NCI-H510A treated with DMSO at 0.1 percent for 48 hours (cell line): Measurements from ENCODE around the gene RERE.

ENCODE experiments used
- DNase-seq: peaks from one replicate; lab custom pipeline; 2025; lab: John Stamatoyannopoulos, UW

The RERE gene

GRCh38 chr1:8349473-8349865, 468.0 kb downstream of the RERE start:
- no peak for DNase-seq

DNA sequence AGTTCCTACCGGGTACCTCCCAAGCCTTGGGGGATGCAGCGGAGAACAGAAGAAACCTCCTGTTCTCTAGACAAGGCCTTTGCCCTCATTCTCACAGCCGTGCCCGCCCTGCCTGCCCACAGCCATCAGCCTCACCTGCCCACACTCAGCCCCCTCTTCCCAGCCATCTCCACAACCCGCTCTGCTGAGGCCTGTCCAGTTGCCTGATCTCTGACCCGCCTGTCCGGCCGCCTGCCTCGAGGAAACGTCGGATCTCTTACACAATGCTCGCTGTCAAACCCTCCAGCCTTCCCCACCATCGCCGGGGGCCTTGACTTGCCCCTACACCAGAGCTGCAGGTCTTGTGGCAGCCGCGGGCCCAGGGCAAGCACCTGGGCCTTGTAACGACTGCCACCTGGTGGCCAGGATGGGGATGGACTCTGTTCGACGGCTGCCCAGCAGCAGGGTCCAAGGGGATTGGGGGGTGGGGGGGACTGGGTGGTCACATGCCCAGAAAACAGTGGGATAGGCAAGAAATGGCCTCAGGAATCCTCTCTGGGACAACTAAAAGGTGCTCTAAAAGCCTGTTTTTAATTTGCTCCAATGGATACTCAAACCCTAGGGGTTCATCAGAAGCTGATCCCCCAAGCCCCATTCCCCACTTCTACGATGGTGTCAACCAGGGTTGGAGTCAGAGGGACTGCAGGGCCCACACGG, 468.5 kb downstream of the RERE start:
- DNase-seq: peak; percentile 98

- no peak for DNase-seq
Observed at GRCh38 chr1:8348047-8348776, 469.2 kb downstream of the RERE start.

- no peak for DNase-seq
Observed at GRCh38 chr1:8347635-8348034, 469.8 kb downstream of the RERE start.

- no peak for DNase-seq
Observed at GRCh38 chr1:8345621-8346415, 471.6 kb downstream of the RERE start.

DNA sequence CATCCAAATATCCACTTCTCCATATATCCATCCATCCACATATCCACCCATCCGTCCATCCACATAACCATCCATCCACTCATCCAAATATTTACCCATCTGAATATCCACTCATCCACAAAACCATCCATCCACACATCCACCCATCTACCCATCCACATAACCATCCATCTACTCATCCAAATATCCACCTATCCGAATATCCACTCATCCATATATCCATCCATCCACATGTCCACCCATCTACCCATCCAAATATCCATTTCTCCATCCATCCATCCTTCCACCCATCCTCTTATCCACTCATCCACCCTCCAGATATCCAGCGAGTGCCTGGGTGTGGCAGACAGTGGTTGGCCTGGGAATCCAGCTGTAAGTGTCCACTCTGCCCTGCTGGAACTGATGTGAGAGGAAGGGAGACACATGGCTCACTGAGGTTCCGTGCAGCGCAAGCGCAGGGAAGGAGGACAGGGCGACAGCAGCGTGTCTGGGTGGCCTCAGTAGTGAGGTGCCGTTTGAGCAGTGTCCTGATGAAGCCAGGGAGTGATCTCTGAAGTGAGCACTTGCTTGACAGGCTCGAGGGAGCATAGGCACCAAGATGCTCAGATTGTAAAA, 472.4 kb downstream of the RERE start:
- no peak for DNase-seq

GRCh38 chr1:8343464-8344001, 473.9 kb downstream of the RERE start:
- no peak for DNase-seq

DNA sequence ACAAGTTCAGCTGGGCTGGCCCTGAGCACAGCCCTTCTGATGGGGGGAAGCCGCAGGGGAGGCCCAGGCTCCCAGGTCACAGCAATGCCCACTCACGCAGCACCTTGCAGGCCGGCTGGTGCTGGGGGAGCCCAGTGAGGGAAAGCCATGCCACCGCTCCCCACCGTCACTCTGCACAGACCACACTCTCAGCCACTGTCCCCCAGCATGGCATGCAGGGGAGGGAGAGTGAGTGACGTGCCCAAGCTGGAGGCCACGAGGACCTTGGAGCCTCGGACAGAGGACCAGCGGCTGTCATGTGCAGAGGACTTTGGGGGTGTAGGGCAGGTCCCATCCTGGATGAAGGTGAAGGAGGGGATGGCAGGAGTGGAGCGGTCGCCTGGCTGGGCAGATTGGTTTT, 474.4 kb downstream of the RERE start:
- no peak for DNase-seq

DNA sequence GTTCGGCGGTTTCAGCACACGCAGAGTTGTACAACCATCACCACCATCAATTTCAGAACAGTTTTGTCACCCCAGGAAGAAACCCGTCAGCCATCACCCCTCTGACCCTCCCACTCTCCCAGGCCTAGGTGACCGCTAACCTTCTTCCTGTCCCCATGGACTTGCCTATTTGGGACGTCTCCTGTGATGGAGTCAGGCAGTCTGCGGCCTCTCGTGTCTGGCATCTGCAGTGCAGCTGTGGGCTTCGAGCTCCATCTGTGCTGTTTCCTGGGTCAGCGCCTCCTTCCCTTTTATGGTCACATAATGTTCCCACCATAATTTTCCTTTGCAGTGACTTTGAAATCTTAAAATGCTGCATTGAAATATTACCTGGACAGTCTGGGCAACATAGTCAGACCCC, 475.1 kb downstream of the RERE start:
- no peak for DNase-seq

DNA sequence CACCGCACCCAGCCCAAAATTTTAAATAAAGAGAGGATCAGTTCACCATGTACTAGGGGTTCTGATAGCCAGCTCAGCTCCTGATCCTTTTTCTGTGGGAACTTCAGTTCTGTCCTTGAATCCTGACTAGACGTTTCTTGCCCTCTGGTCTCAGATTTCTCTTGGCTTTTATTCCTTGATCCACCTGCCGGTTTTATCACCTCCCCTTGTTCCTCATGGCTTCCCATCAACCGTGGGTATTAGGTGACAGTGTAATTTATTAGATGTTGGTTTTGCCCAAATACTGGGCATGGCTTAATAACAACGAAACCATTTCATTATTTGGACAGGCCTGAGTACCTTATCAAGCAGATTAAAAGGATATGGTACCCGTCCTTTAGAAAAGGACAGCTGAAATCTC, 477.0 kb downstream of the RERE start:
- peak; percentile 67 for DNase-seq

- DNase-seq: no peak
Observed at GRCh38 chr1:8339203-8339600, 478.2 kb downstream of the RERE start.

GRCh38 chr1:8338526-8339202, 478.8 kb downstream of the RERE start:
- DNase-seq: no peak

DNA sequence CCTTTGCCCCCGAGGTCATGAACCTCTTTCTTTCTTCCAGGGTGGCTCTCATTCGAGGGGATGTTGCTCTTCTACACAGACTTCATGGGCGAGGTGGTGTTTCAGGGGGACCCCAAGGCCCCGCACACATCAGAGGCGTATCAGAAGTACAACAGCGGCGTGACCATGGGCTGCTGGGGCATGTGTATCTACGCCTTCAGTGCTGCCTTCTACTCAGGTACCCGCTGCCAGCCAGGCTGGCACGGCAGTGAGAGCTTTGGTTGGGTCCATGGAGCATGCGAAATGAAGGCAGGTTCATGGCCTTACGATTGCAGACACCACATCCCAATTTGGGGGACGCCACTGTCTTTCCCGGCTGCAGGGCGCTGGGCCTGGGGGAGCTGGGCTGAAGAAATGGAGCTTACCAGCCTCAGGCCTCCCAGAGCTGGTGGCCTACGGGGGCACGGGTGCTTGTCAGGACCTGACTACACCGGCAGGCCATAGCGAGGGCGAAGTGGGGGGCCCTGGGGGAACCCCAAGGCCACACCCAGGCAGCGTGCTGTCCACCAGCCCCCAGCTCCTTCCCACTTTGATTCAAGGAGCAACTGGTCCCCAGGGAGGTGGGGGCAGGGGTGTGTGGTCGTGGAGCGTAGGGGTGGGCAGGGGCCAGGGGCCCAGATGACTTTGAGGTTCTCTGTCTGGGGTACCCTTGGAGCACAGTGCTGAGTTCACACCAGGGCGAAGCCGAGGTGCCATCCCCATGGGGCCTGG, 479.5 kb downstream of the RERE start:
- DNase-seq: no peak

DNA sequence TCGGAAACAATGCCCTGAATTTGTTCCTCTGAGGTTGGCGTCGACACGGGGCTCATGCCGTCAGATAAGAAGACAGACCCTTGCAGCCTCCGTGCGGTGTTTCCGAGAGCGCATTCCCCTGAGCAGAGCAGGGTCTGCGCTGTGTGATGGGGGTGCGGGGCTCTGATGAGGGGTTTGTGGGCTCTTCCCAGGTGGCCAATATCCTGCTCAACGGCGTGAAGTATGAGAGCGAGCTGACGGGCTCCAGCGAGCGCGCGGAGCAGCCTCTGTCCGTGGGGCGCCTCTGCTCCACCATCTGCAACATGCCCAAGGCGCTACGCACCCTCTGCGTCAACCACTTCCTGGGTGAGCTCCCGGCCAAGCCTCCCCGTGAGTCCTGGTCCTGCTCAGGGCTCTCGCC, 482.2 kb downstream of the RERE start:
- no peak for DNase-seq

- no peak for DNase-seq
Observed at GRCh38 chr1:8334106-8334851, 483.2 kb downstream of the RERE start.

GRCh38 chr1:8333246-8333987, 484.0 kb downstream of the RERE start:
- no peak for DNase-seq

- no peak for DNase-seq
Observed at GRCh38 chr1:8332806-8333205, 484.6 kb downstream of the RERE start.

DNA sequence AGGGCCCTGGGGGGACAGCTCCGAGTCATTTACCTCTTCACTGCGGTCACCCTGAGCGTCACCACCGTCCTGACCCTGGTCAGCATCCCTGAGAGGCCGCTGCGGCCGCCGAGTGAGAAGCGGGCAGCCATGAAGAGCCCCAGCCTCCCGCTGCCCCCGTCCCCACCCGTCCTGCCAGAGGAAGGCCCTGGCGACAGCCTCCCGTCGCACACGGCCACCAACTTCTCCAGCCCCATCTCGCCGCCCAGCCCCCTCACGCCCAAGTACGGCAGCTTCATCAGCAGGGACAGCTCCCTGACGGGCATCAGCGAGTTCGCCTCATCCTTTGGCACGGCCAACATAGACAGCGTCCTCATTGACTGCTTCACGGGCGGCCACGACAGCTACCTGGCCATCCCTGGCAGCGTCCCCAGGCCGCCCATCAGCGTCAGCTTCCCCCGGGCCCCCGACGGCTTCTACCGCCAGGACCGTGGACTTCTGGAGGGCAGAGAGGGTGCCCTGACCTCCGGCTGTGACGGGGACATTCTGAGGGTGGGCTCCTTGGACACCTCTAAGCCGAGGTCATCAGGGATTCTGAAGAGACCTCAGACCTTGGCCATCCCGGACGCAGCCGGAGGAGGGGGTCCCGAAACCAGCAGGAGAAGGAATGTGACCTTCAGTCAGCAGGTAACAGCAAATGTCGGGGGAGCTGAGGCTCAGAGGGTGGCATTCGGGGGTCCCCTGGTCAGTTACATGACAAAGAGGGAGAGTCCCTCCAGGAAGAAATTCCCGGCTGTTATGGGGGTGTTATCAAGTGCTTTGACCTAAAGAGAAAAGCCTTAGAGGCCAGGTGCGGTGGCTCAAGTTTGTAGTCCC, 486.9 kb downstream of the RERE start:
- DNase-seq: no peak

- DNase-seq: no peak
Observed at GRCh38 chr1:8329858-8330257, 487.6 kb downstream of the RERE start.
